Measurements from ENCODE around the gene AOPEP. TPM values are rescaled to one million over a fixed set of nuclear protein-coding genes. Genes with fewer than 3 reads are reported as not detected.

Gene AOPEP
- total RNA-seq, 4 donors from 2014 or later: 305 to 458 (median 419) TPM

GRCh38 chr9:94713436-94714215 is 12.9 kb upstream of the AOPEP start:
- no peak for TF ChIP-seq POLR2A (IDR thresholded peaks at IDR 0.05; ENCODE audit: low read depth)
- no peak for TF ChIP-seq EP300 (IDR thresholded peaks at IDR 0.05)
- no peak for TF ChIP-seq POLR2AphosphoS5 (IDR thresholded peaks at IDR 0.05)
- TF ChIP-seq CTCF (IDR thresholded peaks at IDR 0.05): no peak
- WGBS: 87% methylated on average over 7 of the region's 7 CpGs
- DNase-seq (ENCODE audit: extremely low spot score): no peak
- Histone ChIP-seq H3K9me3 (no peaks in the 10 kb centered on the region), H3K36me3 (no peaks in the 10 kb centered on the region), H3K27me3 (no peaks in the 10 kb centered on the region), H3K4me1 (no peaks in the 10 kb centered on the region), H3K4me3 (no peak overlapping the region), H3K27ac (replicated peaks in 1 of 4) (no peak overlapping the region)
- intact Hi-C loops (cut with DNase I): no loop called here

GRCh38 chr9:94714494-94714893 is 12.0 kb upstream of the AOPEP start:
- no peaks in the 10 kb centered on the region for H3K36me3 ChIP-seq
- no peak overlapping the region for H3K4me3 ChIP-seq
- H3K4me1 ChIP-seq: no peaks in the 10 kb centered on the region
- 79% methylated on average over 4 of the region's 4 CpGs for WGBS
- no peak for DNase-seq (ENCODE audit: extremely low spot score)
- intact Hi-C loops (cut with DNase I): no loop called here
- TF ChIP-seq EP300 (IDR thresholded peaks at IDR 0.05) (no peak), POLR2AphosphoS5 (IDR thresholded peaks at IDR 0.05) (no peak), CTCF (IDR thresholded peaks at IDR 0.05) (no peak), POLR2A (IDR thresholded peaks at IDR 0.05; ENCODE audit: low read depth) (no peak)
- no peaks in the 10 kb centered on the region for H3K9me3 ChIP-seq
- no peak overlapping the region for H3K27ac ChIP-seq (replicated peaks in 1 of 4)
- H3K27me3 ChIP-seq: no peaks in the 10 kb centered on the region

GRCh38 chr9:94717761-94718160 is 8.7 kb upstream of the AOPEP start:
- H3K27ac ChIP-seq (replicated peaks in 1 of 4): no peak overlapping the region
- H3K4me3 ChIP-seq: no peak overlapping the region
- TF ChIP-seq POLR2A (IDR thresholded peaks at IDR 0.05; ENCODE audit: low read depth) (no peak), EP300 (IDR thresholded peaks at IDR 0.05) (no peak), POLR2AphosphoS5 (IDR thresholded peaks at IDR 0.05) (no peak), CTCF (IDR thresholded peaks at IDR 0.05) (no peak)
- H3K36me3 ChIP-seq: no peaks in the 10 kb centered on the region
- no peaks in the 10 kb centered on the region for H3K27me3 ChIP-seq
- no peaks in the 10 kb centered on the region for H3K4me1 ChIP-seq
- intact Hi-C loops (cut with DNase I): no loop called here
- no peak for DNase-seq (ENCODE audit: extremely low spot score)
- no peaks in the 10 kb centered on the region for H3K9me3 ChIP-seq
- 58% methylated on average over 3 of the region's 3 CpGs for WGBS

GRCh38 chr9:94718936-94719335 is 7.6 kb upstream of the AOPEP start:
- Histone ChIP-seq H3K4me3 (no peak overlapping the region), H3K36me3 (no peaks in the 10 kb centered on the region), H3K9me3 (no peaks in the 10 kb centered on the region), H3K4me1 (no peaks in the 10 kb centered on the region), H3K27me3 (no peaks in the 10 kb centered on the region), H3K27ac (replicated peaks in 1 of 4) (no peak overlapping the region)
- WGBS: 94% methylated on average over 1 of the region's 1 CpG
- TF ChIP-seq POLR2A (IDR thresholded peaks at IDR 0.05; ENCODE audit: low read depth) (no peak), CTCF (IDR thresholded peaks at IDR 0.05) (no peak), POLR2AphosphoS5 (IDR thresholded peaks at IDR 0.05) (no peak), EP300 (IDR thresholded peaks at IDR 0.05) (no peak)
- no peak for DNase-seq (ENCODE audit: extremely low spot score)
- intact Hi-C loops (cut with DNase I): no loop called here

- Histone ChIP-seq H3K36me3 (no peaks in the 10 kb centered on the region), H3K27me3 (no peaks in the 10 kb centered on the region), H3K27ac (replicated peaks in 1 of 4) (no peak overlapping the region), H3K4me3 (no peak overlapping the region), H3K9me3 (no peaks in the 10 kb centered on the region), H3K4me1 (no peaks in the 10 kb centered on the region)
- no peak for TF ChIP-seq CTCF (IDR thresholded peaks at IDR 0.05)
- TF ChIP-seq EP300 (IDR thresholded peaks at IDR 0.05): no peak
- no peak for TF ChIP-seq POLR2A (IDR thresholded peaks at IDR 0.05; ENCODE audit: low read depth)
- TF ChIP-seq POLR2AphosphoS5 (IDR thresholded peaks at IDR 0.05): no peak
- no peak for DNase-seq (ENCODE audit: extremely low spot score)
- intact Hi-C loops (cut with DNase I): no loop called here
- 91% methylated on average over 4 of the region's 4 CpGs for WGBS
These were observed 6.6 kb upstream of the AOPEP start for GRCh38 chr9:94719878-94720277.

All from esophagus muscularis mucosa (tissue), 4 donors.